ENCODE results near the gene KMT5C. TPM values are rescaled to one million over a fixed set of nuclear protein-coding genes. Genes with fewer than 3 reads are reported as not detected.

KMT5C gene
- total RNA-seq, 4 donors from 2014 or later: 5.3 to 22.9 (median 6.8) TPM

DNA sequence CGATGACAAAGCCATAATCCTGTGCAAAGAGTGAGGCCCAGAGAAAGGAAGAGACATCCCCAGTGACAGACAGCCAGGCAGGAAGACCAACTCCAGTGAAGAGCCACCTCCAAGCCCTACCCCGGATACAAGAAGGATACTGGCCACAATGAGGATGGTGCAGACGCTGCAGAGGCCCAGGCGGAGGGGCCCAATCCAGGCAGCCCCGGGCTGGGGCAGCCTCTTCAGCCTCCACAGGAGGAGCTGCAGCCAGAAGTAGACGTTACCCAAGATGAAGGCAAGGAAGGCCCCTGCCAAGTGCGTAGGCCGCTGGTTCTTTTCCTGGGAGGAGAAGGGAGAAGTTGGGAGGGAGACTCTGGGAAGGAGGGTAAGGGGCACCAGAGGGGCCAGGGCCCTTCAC lies 23.0 kb upstream of the KMT5C start:
- no peak for DNase-seq (ENCODE audit: low spot score)
- TF ChIP-seq, protein P1, sequence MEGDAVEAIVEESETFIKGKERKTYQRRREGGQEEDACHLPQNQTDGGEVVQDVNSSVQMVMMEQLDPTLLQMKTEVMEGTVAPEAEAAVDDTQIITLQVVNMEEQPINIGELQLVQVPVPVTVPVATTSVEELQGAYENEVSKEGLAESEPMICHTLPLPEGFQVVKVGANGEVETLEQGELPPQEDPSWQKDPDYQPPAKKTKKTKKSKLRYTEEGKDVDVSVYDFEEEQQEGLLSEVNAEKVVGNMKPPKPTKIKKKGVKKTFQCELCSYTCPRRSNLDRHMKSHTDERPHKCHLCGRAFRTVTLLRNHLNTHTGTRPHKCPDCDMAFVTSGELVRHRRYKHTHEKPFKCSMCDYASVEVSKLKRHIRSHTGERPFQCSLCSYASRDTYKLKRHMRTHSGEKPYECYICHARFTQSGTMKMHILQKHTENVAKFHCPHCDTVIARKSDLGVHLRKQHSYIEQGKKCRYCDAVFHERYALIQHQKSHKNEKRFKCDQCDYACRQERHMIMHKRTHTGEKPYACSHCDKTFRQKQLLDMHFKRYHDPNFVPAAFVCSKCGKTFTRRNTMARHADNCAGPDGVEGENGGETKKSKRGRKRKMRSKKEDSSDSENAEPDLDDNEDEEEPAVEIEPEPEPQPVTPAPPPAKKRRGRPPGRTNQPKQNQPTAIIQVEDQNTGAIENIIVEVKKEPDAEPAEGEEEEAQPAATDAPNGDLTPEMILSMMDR (IDR thresholded peaks at IDR 0.05): no peak
- ATAC-seq (ENCODE audit: low FRiP score): no peak

DNA sequence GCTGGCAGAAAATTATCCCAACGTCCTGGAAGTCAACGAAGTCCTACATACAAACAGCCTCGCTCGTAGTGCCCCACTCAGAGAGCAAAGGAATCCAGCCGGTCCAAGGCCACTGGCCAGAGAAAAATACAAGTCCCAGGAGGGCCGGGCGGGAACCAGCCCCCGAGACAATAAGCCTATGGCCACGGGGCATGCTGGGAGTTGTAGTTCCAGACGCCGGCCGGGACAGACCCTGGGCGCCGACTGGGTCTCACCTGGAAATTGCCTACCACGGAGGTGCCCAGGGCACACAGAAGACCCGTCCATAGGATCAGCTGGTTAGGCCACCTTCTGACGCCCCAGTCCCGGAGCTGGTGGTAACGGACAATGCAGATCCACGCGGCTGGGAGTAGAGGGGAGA lies 19.9 kb upstream of the KMT5C start:
- TF ChIP-seq, protein P1 (IDR thresholded peaks at IDR 0.05): no peak
- peak; percentile 33 for ATAC-seq (ENCODE audit: low FRiP score)
- no peak for DNase-seq (ENCODE audit: low spot score)

DNA sequence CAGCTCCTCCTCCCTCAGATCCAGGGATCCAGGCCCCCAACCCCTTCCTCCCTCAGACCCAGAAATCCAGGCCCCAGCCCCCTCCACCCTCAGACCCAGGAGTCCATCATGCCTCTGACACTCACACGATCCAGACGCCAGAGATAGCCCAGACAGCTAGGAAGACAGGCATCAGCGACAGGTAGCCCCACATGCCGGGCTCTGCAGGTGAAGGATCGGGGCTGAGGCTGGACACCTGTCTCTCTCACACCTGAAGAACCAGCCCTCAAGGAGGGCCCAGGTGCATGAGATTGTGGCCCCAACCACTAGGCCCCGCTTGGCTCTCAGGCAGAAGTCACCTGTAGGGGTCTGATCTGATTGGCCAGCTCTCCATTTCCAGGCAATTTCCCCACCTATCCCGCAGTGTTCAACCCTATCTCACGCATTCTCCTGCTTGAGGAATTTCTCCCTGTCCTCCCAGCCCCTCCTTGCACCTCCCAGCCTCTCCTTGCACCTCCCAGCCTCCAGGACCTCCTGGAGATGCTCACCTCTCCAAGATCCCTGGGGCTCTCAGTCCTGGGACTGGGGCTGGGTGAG lies 18.7 kb upstream of the KMT5C start:
- TF ChIP-seq, protein P1 (IDR thresholded peaks at IDR 0.05): no peak
- ATAC-seq (ENCODE audit: low FRiP score): no peak
- no peak for DNase-seq (ENCODE audit: low spot score)

DNA sequence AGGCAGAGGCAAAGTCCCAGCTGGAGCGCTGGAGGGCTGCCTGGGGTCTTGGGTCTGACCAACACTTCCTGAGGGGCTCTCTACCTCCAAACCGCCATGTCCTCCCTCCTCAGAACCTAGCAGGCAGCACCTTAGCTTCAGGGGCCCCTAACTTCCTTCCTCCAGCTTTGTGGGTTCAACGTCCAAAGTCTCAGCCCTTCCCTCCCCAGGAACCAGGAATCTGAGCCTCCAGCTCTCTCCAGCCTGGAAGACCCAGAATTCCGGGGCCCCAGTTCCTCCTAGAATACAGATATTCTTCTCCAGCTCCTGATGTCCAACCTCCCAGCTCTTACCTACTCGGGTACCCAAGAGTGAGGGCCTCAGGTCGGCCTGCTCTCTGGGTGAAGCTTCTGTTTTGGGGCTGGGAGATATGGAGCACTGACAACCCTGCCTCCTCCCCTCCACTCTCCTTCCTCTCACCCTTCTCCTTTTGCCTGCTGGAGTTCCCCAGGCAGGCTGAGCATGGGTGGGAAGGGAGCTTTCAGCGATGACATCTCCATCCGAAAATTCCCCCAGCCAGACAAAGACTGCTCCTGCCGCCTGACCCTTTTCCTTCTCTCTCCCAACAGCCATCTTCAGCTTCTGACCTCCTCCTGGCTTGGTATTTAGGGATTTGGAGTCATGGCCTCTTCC lies 18.1 kb upstream of the KMT5C start:
- ATAC-seq (ENCODE audit: low FRiP score): no peak
- no peak for DNase-seq (ENCODE audit: low spot score)

DNA sequence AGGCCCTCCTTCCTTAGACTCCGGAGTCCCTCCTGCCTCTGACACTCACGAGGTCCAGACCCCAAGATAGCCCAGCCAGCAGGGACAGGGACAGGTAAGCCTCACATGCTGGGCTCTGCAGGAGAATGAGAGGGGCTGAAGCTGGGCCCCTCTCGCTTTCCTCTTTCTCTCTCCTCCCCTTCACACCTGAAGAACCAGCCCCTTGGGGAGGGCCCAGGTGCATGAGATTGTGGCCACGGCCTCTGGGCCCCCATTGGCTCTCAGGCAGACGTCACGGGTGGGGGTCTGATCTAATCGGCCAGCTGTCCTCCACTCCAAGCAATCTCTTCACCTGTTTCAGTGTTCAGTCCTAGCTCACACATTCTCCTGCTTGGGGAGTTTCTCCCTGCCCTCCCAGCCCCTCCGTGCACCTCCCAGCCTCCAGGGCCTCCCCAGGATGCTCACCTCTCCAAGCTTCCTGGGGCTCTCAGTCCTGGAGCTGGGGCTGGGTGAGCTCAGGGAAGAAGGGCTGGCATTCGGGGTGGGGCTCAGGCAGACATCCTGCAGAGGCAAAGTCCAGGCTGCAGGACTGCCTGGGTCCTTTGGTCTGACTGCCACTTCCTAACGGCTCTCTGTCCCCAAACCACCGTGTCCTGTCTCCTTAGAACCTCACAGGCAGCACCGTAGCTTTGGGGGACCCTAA lies 17.3 kb upstream of the KMT5C start:
- TF ChIP-seq, protein P1 (IDR thresholded peaks at IDR 0.05): no peak
- DNase-seq (ENCODE audit: low spot score) (no peak), ATAC-seq (ENCODE audit: low FRiP score) (no peak)

More for the DNA sequence above, 18.1 kb upstream of the KMT5C start:
- TF ChIP-seq, protein P1 (IDR thresholded peaks at IDR 0.05): no peak

DNA sequence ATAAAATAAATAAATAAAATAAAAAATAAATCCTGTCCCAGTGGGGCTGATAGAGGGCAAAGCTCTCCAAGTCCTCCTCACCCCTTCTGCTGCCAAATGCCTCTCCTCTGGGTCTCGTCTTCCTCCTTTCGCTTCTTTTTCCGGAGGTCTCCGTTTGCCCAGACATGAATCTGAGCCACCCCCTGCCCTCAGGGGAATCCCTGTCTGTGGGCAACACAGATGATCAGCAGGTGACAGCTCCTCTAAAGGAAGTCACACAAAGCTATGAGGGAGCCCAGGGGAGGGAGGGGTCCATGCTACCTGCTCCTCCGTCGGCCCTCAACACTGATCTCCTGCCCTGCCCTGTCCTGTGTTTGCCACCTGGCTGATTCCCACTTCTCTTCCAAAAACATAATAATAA lies 15.0 kb upstream of the KMT5C start:
- no peak for ATAC-seq (ENCODE audit: low FRiP score)
- TF ChIP-seq, protein P1 (IDR thresholded peaks at IDR 0.05): no peak
- DNase-seq (ENCODE audit: low spot score): no peak

All from omental fat pad (tissue), 4 donors.